ENCODE measurements around the gene MAP7D3.
"Not testable (repeated sequence)": the region's sequence is repeated elsewhere in the genome, so short reads cannot be mapped to it uniquely, and the experiment has no call there.

Gene MAP7D3

DNA sequence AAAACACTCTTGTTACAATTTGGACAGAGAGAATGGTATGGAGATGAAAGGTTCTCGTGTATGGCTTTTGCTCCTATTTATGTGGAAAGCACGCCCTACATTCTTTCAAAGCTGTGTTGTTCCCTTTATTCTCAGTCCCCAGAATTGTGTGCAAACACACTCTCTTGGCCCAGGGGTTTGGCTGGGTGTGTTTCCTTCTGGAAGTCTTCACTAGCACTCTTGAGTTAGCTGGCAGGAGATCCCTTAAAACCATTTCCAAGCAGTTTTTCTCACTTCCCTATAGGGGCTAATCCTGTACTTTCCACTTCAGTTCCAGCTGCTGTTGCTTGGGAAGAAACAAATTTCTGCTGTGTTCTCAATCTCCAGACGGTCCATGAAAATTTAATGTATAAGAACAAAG lies 68.8 kb downstream of the MAP7D3 start:
- no peak for DNase-seq (ENCODE audit: low spot score)

DNA sequence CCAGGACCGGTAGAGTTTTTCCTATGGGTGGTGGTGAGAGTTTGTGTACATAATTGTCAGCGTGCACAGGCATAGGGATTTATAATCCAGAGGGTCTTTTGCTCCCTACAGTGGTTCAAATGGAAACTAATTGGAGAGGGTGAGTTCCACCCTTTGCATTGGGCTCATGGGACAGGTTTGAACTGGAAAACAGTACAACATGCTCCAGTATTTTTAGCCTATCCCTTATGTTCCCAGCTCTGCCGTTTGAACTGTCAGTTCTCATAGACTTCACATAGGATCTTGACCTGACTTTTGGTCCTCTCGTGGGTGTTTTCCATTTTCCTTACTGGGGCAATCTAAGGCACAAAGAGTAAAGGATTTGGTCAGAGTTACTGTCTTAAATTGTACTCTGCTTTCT lies 72.1 kb downstream of the MAP7D3 start:
- no peak for DNase-seq (ENCODE audit: low spot score)

DNA sequence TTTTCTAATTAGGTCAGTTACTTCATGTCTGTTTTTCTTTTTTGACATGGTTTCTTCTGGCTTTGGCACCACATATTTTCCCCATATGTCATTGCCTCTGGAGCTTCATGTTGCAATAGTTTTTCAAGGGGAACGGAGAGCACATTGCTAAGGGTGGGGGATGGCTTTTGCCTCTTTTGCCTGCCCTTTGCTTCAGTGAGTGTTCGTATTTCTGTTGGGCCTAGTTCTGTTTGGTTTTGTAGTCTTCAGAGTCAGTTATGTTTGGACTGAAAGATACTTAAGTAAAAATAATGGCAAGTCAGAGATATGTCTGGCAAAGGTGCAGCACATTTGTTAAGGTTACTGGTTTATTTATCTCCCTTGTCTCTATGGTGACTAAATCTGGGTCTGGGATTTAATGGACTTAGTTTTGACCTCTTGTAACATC lies 74.8 kb downstream of the MAP7D3 start:
- DNase-seq (ENCODE audit: low spot score): no peak

DNA sequence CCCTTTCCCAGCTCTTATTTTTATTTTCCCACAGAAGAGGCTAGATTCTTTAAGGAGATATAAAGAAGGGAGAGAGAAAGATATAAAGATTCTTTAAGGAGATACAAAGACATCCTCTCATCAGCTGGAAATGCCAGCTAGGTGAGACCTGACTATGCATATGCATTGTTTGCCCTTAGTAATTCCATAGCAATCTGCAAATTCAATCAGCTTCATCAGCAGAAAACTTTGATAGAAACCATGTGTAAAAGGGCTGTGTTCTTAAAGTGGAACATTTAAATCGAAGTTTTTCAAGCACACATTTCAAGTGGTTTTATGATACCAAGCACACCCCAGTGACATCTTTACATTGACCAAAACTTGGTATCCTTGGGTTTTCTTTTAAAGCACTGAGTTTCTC lies 79.8 kb downstream of the MAP7D3 start:
- no peak for DNase-seq (ENCODE audit: low spot score)

DNA sequence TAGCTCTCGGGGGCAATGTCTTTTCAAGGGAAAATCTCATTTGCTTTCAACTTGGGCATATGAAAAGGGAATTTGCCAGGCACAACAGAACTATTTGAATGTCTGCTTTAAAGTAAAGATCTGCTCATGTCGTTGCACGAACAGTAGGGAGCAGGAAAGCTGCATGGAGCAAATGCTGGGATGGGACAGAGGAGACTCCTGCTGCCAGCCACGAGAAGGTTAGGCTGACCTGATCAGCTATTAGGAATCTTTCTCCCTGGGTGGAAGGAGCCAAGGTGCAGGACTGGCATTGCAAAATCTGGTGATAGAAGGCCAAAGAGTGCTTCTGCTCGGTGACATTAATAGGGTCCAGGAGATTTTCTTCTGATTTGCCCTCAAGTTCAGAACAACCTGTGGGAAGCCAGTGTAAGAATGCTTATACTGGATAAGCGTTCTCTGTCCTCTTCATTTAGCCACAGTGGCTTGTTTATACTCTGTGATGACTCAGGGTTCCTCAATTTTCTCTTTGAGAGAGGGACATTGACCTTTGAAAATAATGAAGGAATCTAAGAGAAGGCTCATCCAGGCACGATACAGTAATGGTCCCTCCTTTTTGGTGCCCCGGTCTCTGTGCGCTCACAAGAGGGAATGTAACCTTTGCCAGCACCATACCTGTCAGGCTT lies 80.9 kb downstream of the MAP7D3 start:
- no peak for DNase-seq (ENCODE audit: low spot score)

DNA sequence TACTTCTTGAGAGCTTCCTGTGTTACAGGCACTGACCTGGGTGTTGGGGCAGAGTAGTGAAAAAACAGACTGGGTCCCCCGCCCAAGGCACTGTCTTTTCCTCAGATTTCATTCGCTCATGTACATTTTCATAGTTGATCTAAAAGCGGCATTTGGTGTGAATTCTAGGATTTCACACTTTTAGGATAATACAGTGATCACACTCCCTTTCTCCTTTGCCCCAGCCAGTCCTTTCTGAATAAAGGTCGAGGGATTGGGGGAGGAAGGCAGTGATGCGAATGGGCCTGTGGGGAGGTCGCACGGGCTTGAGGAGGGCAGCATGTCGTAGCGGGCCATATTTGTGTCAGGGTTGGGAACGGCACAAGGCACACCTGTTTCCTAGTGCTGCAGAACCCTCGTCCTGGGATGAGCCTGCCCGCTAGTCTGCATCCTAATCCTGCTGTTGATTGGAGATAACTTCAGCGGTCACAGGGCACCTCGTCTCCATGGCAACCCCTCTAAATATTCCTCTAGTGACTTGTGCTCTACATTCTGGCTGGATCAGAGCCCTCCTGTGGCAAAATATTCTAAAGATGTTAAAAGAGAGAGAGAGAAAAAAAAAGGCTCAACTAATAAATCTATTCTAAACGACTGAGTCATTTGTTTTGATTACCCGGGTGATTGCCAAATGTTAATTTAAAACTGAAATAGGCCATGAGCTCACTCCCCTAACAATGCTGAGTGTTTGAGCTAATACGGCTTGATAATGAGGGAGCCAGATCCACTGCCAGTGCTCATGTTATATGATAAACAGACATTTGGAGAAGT lies 82.1 kb downstream of the MAP7D3 start:
- peak; percentile 68 for DNase-seq (ENCODE audit: low spot score)

DNA sequence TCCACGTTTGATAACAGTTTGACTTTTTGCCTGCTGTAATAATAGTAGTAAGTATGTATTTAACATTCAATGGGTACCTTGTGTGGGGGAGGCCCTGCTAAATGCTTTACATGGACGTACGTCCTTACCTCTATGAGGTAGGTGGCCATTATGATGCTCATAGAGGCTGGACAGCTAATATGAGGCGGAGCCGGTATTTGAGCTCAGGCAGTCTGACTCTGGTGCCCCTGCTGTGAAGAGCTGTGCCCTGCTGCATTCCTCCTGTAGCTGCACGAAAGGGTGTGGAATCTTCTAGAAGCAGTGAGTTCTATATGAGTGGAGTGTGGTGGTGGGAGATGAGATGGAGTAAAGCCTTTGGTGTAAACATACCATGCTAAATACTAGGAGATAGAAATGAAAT lies 83.2 kb downstream of the MAP7D3 start:
- DNase-seq (ENCODE audit: low spot score): not testable (repeated sequence)

DNA sequence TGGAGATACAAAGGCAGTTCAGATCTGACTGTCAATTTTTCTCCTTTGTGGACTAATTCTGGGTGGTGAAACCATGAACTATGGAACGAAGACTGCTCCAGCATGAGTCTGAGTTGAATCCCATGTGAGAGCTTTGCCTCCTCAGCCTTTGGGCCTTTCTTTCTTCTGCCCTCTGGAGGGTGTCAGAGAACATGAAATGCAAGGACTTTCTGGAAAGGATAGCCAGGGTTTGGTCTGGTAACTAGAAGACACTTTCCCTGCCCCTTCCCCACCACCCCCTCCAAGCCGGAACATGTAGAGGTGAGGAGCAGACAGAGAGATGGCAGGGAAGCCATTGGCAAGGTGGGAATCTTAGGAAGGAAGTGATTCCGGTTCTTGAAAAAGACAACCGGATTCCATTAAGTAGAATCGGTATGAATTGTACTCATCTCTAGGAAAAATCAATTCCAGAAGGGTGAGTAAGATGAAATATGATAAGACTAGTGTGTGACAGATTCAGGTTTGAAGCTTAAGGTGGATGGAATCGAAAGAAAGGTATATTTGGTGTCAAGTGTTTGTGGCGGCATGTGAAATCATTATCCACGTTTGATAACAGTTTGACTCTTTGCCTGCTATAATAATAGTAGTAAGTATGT lies 84.9 kb downstream of the MAP7D3 start:
- DNase-seq (ENCODE audit: low spot score): no peak

DNA sequence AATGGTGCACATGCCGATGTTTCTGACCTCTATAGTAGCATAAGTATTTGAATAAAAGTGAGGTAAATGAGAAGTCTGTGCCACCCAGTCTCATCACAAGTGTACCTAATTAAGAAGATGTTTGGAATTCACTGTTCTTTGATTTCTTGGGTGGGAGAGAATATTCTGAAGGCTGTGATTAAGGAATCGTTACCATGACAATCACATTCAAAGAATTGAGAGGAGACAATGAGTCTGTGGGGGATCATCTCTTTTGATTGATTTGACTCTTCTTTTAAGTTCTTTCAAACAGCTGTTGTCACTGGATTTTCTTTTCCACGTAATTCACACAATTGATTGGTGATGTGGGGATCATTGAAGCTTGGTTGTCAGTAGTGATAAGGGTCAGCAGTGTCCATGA lies 85.8 kb downstream of the MAP7D3 start:
- DNase-seq (ENCODE audit: low spot score): no peak

DNA sequence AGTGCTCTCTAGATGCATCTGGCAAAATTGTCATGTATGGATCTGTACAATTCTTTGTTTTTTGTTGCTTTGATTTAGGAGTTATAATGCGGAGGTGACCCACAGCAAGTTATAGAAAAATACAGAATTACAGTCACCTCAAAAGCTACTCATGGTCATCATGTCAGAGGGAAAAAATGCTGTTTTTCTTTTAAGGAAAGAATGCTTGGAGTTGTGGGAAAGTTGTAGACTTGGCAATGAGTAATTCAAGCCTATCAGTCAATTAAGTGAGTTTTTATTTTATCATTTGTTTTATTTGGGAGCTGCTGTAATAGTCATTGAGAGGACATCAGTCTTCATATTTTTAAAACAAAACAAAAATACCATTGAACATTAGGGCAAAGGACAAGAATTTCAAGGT lies 87.5 kb downstream of the MAP7D3 start:
- no peak for DNase-seq (ENCODE audit: low spot score)

Measured in ecto neural progenitor cell (in vitro differentiated cells).